GM12874 (cell line): Measurements from ENCODE around the gene PSMD13.

Source experiments
- TF ChIP-seq, protein P1 (sequence below): IDR thresholded peaks from 2 replicates; pipeline ENCODE4 v1.5.1; 2011; ENCODE audit warnings: low read depth, mild to moderate bottlenecking, control low read depth, low read length, moderate library complexity; ENCODE audit not compliant: insufficient read depth

PSMD13 gene

DNA sequence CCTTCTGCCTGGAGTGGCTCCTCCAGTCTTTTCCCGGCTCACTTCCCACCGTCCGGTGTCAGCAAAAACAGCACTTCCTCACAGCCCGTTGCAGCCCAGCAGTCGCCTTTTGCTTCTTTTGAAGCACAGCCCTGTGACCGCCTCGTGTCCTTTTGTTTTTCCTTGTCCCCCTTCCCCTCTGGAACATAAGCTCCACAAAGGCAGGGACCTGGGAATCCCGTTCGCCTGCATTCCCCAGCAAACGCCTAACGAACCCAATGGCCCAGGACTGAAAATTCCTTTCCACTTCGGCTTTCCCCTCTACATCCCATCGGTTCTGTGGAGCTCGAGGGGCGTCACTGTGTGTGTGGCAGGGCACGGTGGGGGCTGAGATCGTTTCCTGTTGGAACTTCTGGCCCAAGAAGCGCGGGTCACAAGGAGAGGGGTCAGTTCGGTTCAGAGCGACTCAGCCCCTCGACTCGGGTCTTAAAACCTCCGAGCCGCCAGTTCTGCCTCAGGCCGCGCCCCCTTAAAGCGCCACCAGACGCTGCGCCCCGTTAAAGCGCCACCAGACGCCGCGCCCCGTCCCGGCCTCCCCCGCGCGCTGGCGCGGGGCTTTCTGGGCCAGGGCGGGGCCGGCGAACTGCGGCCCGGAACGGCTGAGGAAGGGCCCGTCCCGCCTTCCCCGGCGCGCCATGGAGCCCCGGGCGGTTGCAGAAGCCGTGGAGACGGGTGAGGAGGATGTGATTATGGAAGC is 28.4 kb upstream of the PSMD13 start:
- TF ChIP-seq, protein P1, sequence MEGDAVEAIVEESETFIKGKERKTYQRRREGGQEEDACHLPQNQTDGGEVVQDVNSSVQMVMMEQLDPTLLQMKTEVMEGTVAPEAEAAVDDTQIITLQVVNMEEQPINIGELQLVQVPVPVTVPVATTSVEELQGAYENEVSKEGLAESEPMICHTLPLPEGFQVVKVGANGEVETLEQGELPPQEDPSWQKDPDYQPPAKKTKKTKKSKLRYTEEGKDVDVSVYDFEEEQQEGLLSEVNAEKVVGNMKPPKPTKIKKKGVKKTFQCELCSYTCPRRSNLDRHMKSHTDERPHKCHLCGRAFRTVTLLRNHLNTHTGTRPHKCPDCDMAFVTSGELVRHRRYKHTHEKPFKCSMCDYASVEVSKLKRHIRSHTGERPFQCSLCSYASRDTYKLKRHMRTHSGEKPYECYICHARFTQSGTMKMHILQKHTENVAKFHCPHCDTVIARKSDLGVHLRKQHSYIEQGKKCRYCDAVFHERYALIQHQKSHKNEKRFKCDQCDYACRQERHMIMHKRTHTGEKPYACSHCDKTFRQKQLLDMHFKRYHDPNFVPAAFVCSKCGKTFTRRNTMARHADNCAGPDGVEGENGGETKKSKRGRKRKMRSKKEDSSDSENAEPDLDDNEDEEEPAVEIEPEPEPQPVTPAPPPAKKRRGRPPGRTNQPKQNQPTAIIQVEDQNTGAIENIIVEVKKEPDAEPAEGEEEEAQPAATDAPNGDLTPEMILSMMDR, result no peak

DNA sequence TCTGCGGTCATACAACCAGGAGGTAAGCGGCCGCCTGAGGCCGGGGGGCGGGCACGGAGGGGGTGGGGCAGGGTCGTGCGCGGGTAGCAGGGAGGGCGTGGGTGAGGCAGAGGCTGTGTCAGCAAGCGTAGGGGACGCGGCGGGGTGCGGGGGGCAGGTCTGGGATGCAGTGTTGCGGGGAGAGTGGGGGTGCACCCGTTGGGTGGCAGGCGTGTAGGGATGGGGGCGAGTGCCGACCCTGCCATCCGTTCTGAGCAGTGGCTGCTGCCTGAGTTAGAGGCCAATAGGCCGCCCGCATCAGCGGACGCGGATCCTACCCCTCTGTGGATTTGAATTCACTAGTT is 27.9 kb upstream of the PSMD13 start:
- TF ChIP-seq, protein P1, result no peak

DNA sequence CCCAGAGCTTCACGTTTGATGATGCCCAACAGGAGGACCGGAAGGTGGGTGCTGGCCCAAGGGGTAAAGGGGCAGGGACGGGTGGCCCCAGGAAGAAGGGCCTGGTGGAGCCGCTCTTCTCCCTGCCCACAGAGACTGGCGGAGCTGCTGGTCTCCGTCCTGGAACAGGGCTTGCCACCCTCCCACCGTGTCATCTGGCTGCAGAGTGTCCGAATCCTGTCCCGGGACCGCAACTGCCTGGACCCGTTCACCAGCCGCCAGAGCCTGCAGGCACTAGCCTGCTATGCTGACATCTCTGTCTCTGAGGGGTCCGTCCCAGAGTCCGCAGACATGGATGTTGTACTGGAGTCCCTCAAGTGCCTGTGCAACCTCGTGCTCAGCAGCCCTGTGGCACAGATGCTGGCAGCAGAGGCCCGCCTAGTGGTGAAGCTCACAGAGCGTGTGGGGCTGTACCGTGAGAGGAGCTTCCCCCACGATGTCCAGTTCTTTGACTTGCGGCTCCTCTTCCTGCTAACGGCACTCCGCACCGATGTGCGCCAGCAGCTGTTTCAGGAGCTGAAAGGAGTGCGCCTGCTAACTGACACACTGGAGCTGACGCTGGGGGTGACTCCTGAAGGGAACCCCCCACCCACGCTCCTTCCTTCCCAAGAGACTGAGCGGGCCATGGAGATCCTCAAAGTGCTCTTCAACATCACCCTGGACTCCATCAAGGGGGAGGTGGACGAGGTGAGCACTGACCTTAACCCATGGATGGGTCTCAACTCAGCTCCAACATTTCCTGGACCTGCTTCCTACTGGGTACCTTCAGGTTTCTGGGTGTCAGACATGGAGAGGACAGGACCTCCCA is 27.3 kb upstream of the PSMD13 start:
- TF ChIP-seq, protein P1, result no peak

DNA sequence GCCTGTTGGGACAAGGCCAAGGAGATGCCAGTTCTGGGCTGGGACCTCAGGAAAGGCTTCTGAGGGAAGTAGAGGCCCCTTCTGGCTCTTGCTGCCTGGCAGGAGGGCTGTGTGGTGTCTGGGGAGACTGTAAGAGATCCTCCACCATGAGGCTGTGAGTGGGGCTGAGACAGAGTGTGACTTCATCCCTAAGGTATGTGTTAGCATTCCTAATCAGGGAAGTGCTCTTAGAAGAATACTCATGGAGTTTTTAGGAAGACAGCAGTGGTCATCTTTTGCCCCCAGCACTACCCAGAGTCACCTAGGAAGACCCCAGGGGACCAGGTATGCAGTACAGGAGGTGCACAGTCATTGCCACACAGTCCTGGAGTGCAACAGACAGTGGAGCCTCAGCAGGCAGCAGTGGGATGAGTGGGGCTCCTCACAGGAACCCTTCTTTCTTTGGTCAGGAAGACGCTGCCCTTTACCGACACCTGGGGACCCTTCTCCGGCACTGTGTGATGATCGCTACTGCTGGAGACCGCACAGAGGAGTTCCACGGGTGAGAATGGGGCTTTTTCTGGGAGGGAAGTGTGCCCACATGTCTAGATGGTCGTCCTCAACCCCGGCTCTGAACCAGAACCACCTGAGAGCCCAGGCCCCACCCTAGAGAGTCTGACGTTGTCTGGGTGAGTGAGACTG is 26.5 kb upstream of the PSMD13 start:
- TF ChIP-seq, protein P1, result no peak

DNA sequence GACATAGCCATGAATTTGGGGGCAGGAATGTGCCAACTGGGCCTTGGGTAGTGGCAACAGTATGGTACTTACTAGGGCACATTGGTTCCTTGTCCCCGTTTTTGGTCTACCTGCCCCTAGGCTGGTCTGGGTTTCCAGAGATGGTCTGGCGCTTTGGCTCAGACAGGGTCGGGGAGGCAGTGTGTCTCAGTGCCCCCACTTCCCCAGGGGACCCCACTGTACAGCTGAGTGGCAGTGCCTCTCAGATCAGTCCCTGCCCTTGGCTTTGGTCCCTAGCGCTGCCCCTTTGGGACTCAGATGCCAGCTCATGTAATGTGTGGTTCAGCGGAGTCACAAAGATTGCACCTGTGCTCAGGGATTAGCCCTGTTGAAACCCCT is 26.0 kb upstream of the PSMD13 start:
- TF ChIP-seq, protein P1, result no peak

DNA sequence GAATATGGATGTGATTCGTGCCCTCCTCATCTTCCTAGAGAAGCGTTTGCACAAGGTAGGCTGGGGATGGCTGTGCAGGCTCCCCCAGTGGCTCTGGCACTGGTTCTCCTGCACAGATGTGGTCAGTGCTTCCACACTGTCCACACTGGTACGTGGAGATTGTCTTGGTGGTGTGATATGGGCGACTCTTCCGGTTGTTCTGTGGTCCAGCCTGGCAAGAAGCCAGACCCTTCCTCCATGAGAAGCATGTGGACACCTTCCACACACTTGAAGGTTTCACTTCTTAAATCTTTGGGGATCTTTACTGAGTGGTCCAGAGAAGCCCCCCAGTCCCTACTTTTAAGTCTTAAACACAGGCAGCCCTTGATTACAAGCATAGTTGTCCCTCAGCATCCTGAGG is 25.5 kb upstream of the PSMD13 start:
- TF ChIP-seq, protein P1, result no peak

DNA sequence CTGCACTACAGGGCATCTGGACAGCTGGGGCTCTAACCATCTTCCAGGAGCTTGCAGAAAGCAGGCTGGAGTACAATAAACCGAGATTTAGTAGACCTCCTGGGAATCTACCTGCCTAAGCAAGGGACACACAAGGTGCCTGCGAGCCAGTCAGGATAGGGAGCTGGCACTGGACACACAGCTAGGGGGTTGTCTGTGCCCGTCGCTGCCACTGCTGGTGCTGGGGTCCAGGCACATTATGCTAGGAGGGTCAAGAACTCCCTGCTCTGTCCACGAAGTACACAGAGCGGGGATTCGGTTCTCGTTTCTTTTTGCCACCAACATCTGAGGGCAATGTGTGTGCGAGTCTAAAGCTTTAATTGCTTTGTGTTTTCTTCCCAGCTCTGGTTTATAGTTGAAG is 25.0 kb upstream of the PSMD13 start:
- TF ChIP-seq, protein P1, result no peak
